Uterus (tissue), 2 donors: Measurements from ENCODE around the gene MBNL3.

Experiments used
- CTCF ChIP-seq, 4 experiments: fragments of 200-600 bp in 2 of 4; fragments of 450-650 bp in 2 of 4; sonication (generic) in 2 of 4; IDR thresholded peaks; one replicate each; pipeline ENCODE4 v1.5.1; 2016 to 2019; ENCODE audit warnings: antibody characterized with exemption in 4 of 4, mild to moderate bottlenecking in 2 of 4, moderate library complexity in 1 of 4
- POLR2A ChIP-seq, 2 donors: fragments of 450-650 bp; IDR thresholded peaks; one replicate each; pipeline ENCODE4 v1.6.1; 2016; ENCODE audit warnings: antibody characterized with exemption in 2 of 2, mild to moderate bottlenecking in 1 of 2, moderate library complexity in 1 of 2

- TF ChIP-seq CTCF (IDR thresholded peaks at IDR 0.05) (no peak), POLR2A (IDR thresholded peaks at IDR 0.05) (no peak)
These were observed 20.4 kb downstream of the MBNL3 start for GRCh38 chrX:132468454-132468853.
